BLaER1 (cell line): ENCODE results near the gene TSEN2.
"Not testable (repeated sequence)": the region's sequence is repeated elsewhere in the genome, so short reads cannot be mapped to it uniquely, and the experiment has no call there.

ENCODE experiments used
- H3K27ac ChIP-seq: shearing (Covaris generic); formaldehyde crosslinking; 2 replicates; pipeline ENCODE4 v1.8.1; 2022
- H3K27me3 ChIP-seq: shearing (Covaris generic); formaldehyde crosslinking; 2 replicates; pipeline ENCODE4 v1.8.1; 2022
- H3K36me3 ChIP-seq: shearing (Covaris generic); formaldehyde crosslinking; 2 replicates; pipeline ENCODE4 v1.8.1; 2022
- H3K4me1 ChIP-seq: shearing (Covaris generic); formaldehyde crosslinking; 2 replicates; pipeline ENCODE4 v1.8.1; 2022
- H3K4me2 ChIP-seq: shearing (Covaris generic); formaldehyde crosslinking; 2 replicates; pipeline ENCODE4 v1.8.1; 2022
- H3K4me3 ChIP-seq: shearing (Covaris generic); formaldehyde crosslinking; 2 replicates; pipeline ENCODE4 v1.8.1; 2022
- H3K9ac ChIP-seq: shearing (Covaris generic); formaldehyde crosslinking; 2 replicates; pipeline ENCODE4 v1.8.1; 2022
- H3K9me3 ChIP-seq: shearing (Covaris generic); formaldehyde crosslinking; 2 replicates; pipeline ENCODE4 v1.8.1; 2022
- H4K20me1 ChIP-seq: shearing (Covaris generic); formaldehyde crosslinking; 2 replicates; pipeline ENCODE4 v1.8.1; 2022
- Cebpa-rat ChIP-seq: shearing (Covaris generic); IDR thresholded peaks from 2 replicates; pipeline ENCODE4 v1.8.1; 2022

The TSEN2 gene

DNA sequence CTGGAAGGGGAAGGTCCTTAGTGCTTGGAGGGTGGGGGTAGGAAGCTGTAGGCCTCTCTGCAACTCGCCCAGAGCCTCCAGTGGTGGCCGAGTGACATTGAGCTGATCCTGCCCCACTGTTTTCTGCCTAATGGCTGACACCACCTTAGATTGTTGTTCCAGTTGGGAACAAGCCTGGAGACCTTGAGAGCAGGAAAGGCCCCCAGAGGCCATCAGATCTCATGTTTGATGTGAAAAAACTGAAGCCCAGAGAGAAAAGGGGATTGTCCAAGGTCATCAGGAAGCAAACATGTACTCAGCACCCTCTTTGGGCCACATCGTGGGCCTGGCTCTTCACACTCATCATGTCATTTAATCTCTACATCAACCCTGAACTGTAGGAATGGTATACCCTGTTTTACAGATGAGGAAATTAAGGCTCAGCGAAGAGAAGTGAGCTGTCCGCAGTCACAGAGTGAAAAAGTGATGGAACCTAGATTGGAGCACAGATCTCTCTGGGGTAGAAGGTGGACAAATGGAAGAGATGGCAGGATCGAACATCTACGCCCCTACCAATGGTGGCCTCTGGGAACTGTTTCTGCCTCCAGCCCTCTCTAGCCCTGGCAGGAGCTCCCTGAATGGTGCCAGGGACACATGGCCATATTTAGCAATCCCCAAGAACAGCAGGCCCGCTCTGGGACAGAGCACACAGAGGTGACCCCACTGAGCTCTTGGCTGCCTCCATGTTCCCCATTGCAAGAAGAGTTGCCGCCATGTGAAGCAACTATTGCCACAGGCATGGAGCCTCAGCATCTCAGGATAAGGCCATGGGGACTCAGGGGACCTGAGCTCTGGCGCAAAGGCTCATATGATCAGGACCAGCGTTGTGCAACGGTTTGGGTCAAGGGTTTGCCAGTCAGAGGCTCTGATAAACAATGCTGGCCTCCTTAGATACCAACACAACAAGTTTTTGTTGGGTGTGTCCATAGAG, 31.6 kb upstream of the TSEN2 start:
- no peaks in the 10 kb centered on the region for H3K4me1 ChIP-seq
- no peaks in the 10 kb centered on the region for H4K20me1 ChIP-seq
- no peaks in the 10 kb centered on the region for H3K9me3 ChIP-seq
- H3K36me3 ChIP-seq: no peaks in the 10 kb centered on the region
- no peak for TF ChIP-seq Cebpa-rat
- H3K27me3 ChIP-seq: no peaks in the 10 kb centered on the region
- no peak overlapping the region for H3K9ac ChIP-seq
- H3K27ac ChIP-seq: no peak overlapping the region
- no peak overlapping the region for H3K4me3 ChIP-seq
- H3K4me2 ChIP-seq: no peak overlapping the region

GRCh38 chr3:12454076-12454815, 30.0 kb upstream of the TSEN2 start:
- H3K4me1 ChIP-seq: no peaks in the 10 kb centered on the region
- no peak overlapping the region for H3K27ac ChIP-seq
- no peaks in the 10 kb centered on the region for H3K9me3 ChIP-seq
- H3K27me3 ChIP-seq: no peaks in the 10 kb centered on the region
- no peak overlapping the region for H3K4me2 ChIP-seq
- no peak overlapping the region for H3K9ac ChIP-seq
- H3K36me3 ChIP-seq: no peaks in the 10 kb centered on the region
- no peak overlapping the region for H3K4me3 ChIP-seq
- no peak for TF ChIP-seq Cebpa-rat
- H4K20me1 ChIP-seq: no peaks in the 10 kb centered on the region

- Histone ChIP-seq H3K27ac (no peak overlapping the region), H4K20me1 (no peaks in the 10 kb centered on the region), H3K36me3 (no peaks in the 10 kb centered on the region), H3K9me3 (no peaks in the 10 kb centered on the region), H3K27me3 (no peaks in the 10 kb centered on the region), H3K9ac (no peak overlapping the region), H3K4me1 (no peaks in the 10 kb centered on the region), H3K4me2 (no peak overlapping the region), H3K4me3 (no peak overlapping the region)
- no peak for TF ChIP-seq Cebpa-rat
Measured at GRCh38 chr3:12454816-12455121, 29.5 kb upstream of the TSEN2 start.

- Histone ChIP-seq H3K9ac (no peak overlapping the region), H3K27me3 (no peaks in the 10 kb centered on the region), H4K20me1 (no peaks in the 10 kb centered on the region), H3K4me1 (no peaks in the 10 kb centered on the region), H3K4me2 (no peak overlapping the region), H3K36me3 (no peaks in the 10 kb centered on the region), H3K4me3 (no peak overlapping the region), H3K27ac (no peak overlapping the region), H3K9me3 (no peaks in the 10 kb centered on the region)
- TF ChIP-seq Cebpa-rat: no peak
Measured at GRCh38 chr3:12455740-12456139, 28.5 kb upstream of the TSEN2 start.

DNA sequence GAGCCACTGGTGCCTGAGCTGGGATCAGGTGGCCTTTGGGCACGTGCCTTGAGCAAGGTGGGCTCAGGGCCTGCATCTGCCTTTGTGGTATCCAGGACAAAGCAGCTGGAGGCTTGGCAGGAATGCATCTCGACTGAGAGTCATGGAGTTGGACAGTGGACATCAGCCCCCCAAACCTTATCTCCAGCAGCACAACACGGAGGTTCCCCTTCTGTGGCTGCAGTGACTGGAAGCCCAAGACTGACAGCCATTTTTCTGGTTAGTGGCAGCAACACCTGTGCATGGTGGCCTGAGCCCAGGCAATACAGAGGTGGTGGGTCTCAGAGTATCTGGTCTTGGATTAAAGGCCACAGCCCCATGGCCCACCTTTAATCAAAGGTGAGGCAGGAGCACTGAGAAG, 27.8 kb upstream of the TSEN2 start:
- TF ChIP-seq Cebpa-rat: no peak
- Histone ChIP-seq H4K20me1 (no peaks in the 10 kb centered on the region), H3K9ac (no peak overlapping the region), H3K4me3 (no peak overlapping the region), H3K27me3 (no peaks in the 10 kb centered on the region), H3K4me2 (no peak overlapping the region), H3K9me3 (no peaks in the 10 kb centered on the region), H3K4me1 (no peaks in the 10 kb centered on the region), H3K27ac (no peak overlapping the region), H3K36me3 (no peaks in the 10 kb centered on the region)

- not testable (repeated sequence) for H3K4me3 ChIP-seq, H3K4me1 ChIP-seq, H3K9ac ChIP-seq, H3K27ac ChIP-seq, H4K20me1 ChIP-seq, H3K4me2 ChIP-seq, H3K36me3 ChIP-seq, H3K27me3 ChIP-seq, H3K9me3 ChIP-seq
Measured at GRCh38 chr3:12457380-12457779, 26.9 kb upstream of the TSEN2 start.

GRCh38 chr3:12458901-12459300, 25.4 kb upstream of the TSEN2 start:
- peaks cover 9% of the 10 kb centered on the region for H3K4me1 ChIP-seq

DNA sequence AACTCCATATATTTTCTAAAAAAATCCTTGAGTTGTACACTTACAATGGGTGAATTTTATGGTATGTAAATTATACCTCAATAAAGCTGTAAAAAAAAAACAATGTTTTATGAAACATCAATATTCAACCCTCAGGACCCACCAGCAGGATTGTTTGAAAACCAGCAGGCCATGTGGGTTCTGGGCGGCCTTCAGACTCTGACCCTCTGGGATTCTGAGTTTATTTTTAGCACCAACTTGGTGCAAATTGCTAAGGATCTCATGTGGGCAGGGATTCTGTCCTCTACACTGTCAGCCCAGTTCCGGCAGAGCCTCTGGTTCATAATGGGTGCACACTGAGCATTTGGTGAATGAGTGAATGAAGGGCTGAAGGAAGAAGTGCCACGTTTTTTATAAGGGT, 24.2 kb upstream of the TSEN2 start:
- H3K4me1 ChIP-seq: peaks cover 9% of the 10 kb centered on the region
- H3K27ac ChIP-seq: no peak overlapping the region
- no peaks in the 10 kb centered on the region for H3K36me3 ChIP-seq
- no peak overlapping the region for H3K4me3 ChIP-seq
- no peak overlapping the region for H3K9ac ChIP-seq
- H4K20me1 ChIP-seq: no peaks in the 10 kb centered on the region
- no peak for TF ChIP-seq Cebpa-rat
- H3K4me2 ChIP-seq: no peak overlapping the region
- H3K9me3 ChIP-seq: no peaks in the 10 kb centered on the region
- no peaks in the 10 kb centered on the region for H3K27me3 ChIP-seq

More at GRCh38 chr3:12458901-12459300, 25.4 kb upstream of the TSEN2 start:
- H3K4me2 ChIP-seq: no peak overlapping the region
- H3K27me3 ChIP-seq: no peaks in the 10 kb centered on the region
- H3K27ac ChIP-seq: no peak overlapping the region
- no peaks in the 10 kb centered on the region for H3K36me3 ChIP-seq
- H3K9ac ChIP-seq: no peak overlapping the region
- no peaks in the 10 kb centered on the region for H3K9me3 ChIP-seq
- H4K20me1 ChIP-seq: no peaks in the 10 kb centered on the region
- H3K4me3 ChIP-seq: no peak overlapping the region
- TF ChIP-seq Cebpa-rat: no peak

DNA sequence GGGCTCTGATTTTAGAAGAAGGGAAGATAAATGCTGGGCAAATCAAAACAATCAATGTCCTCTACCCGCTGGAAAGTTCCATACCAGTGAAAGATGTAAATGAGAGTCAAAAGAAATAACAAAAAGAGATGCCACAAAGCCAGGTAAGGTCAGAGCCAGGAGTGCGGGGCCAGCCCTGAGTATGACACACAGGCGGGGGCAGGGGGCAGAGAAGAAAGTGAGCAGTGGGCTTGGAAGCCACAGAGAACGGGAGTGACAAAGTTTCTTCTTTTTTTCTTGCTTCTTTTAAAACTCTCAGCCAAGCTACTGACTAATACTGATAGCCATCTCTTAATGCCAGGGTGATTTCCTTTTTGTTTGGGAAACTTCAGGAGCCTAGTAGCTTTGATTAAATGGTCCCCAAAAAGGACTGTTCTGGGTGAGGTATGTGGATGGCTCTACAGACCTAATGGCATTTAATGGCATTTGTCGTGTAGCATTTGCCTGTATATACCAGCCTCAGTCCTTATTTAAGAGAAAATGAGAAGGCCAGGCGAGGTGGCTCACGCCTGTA, 23.1 kb upstream of the TSEN2 start:
- no peak overlapping the region for H3K4me2 ChIP-seq
- peaks cover 9% of the 10 kb centered on the region for H3K4me1 ChIP-seq
- no peaks in the 10 kb centered on the region for H3K36me3 ChIP-seq
- H3K9me3 ChIP-seq: no peaks in the 10 kb centered on the region
- H3K9ac ChIP-seq: no peak overlapping the region
- no peaks in the 10 kb centered on the region for H3K27me3 ChIP-seq
- no peak for TF ChIP-seq Cebpa-rat
- no peak overlapping the region for H3K27ac ChIP-seq
- no peak overlapping the region for H3K4me3 ChIP-seq
- H4K20me1 ChIP-seq: no peaks in the 10 kb centered on the region
